Left hindlimb (tissue), 1 donor: ENCODE measurements around the gene PDE6C.

ENCODE experiments used
- DNase-seq: peaks from one replicate; pipeline ENCODE4 v3.0.0-alpha.2; 2018

Gene PDE6C

DNA sequence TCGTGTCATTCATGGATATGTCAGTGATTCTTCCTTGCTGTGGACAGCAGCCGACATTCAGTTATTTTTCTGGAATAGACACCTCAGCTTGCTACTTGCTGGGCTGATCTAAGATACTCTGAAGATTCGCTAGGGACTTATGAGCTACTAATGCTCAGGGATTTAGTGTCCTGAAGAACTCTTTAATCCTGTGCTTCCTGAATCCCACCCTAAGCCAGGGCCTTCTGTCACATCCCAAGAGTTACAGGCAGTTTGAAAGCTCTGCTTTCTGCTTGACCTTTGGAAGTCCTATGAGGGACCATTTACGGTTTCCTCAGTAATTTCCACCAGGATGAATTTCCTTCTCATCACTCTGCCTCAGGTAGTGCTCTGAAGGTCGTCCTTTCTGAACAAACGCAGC, at the start of gene PDE6C:
Gene PDE6C, plus strand, starts transcription at position 227 of the 400 bp plus-strand sequence. CDS start 189 bp downstream, outside the sequence.
- DNase-seq: no peak

DNA sequence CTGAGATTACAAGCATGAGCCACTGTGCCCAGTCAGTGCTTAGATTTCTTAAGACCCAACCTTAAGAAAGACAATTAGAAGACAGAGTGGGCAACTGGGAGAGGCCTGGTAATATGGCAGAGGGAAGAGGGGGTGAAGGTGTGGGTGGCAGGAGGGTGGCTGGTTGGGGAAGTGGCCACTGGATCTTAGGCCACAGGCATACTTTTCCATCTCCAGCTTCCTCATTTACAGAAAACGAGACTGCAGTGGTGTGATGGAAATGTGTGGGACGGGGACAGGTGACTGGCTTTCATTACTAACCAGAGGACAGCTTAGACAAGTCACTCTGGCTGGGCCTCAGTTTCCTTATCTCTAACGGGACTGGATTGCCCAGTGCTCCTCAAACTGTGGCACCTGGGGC, 46.9 kb upstream of the PDE6C start:
- DNase-seq: no peak

DNA sequence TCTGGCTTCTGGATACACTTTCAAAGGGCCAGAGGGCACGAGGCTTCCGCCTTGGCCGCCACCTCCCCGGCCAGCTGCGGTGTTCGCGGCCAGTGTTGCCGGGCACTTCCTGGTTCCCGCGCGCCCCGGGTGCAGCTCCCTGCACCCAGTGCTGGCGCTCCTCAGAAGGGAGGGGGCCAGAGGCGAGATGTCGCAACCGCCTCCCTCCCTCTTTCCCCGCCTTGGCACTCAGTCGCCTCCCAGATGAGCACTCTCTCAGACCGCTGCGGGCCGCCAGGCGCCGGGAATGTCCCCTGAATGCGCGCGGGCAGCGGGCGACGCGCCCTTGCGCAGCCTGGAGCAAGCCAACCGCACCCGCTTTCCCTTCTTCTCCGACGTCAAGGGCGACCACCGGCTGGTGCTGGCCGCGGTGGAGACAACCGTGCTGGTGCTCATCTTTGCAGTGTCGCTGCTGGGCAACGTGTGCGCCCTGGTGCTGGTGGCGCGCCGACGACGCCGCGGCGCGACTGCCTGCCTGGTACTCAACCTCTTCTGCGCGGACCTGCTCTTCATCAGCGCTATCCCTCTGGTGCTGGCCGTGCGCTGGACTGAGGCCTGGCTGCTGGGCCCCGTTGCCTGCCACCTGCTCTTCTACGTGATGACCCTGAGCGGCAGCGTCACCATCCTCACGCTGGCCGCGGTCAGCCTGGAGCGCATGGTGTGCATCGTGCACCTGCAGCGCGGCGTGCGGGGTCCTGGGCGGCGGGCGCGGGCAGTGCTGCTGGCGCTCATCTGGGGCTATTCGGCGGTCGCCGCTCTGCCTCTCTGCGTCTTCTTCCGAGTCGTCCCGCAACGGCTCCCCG, 45.7 kb upstream of the PDE6C start, which contains the start of gene FFAR4:
Gene FFAR4, plus strand, starts transcription at position 231 of the 842 bp plus-strand sequence. Its CDS starts 56 bp downstream, at position 287.
- no peak for DNase-seq

DNA sequence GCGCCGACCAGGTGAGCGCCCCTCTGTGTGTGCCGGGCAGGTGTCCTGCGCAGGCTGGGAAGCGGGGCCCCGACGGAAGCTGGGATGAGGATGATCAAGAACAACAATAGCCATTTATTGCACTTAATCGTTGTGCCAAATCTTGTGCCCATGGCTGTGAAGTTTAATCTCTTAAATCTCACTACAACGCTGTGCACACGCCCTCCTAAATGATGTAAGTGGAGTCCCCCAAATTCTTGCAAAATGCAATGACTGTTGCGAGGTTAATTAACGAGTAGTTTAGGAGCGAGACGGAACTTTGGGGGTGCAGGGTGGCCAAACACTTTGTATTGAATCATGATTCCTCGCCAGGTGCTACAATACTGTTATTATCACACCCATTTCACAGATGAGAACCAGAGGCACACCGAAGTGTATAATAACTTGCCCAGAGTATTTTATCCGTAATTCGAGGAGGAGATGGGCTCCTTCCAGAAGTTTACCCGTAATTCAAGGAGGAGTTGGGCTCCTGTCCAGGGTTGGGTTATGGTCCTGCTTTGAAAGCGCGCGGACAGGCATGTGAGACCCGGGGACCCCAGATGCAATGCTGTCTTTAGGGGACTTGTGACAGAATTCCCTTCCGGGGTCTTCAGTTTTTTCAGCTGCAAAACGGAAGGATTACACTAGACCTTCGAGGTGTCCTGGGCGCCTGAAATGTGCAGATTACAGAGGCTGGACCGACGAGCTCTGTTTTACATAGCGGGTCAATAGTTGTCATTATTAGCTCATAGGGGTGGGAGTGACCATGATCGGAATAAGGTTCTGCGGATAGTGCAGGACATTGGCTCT, 44.8 kb upstream of the PDE6C start:
- no peak for DNase-seq

DNA sequence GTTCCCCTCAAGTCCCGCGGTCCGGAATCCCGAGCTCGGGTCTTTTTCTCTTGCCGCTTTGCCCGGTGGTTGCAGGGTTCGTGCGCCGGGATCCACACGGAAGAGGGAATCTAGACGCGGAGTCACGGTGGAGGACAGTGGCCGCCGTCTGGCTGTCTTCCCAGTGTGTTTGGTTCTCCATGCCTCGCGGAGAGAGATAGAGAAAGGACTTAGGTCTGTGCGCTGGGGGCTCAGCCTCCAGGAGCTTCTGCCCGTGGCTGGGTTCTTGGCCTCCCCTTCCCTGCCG, 44.3 kb upstream of the PDE6C start:
- no peak for DNase-seq

DNA sequence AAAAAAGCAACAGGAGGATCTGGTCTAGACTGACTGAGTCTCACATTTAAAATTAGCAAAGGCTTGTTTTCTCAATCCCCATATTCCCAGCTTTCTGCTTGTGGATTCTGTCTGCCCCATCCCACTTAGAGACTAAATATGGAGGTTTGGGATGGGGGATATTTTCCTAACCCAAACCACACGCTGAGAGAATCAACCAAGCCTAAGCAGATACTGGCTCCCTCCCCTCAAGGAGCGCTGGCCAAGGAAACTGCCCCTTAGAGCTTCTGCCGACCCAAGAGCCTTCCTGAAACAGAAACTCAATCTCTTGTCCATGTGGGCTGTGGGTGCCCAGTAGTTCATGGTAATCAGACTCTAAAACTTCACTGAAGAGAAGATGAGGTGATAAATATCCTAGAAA, 42.0 kb upstream of the PDE6C start:
- no peak for DNase-seq

DNA sequence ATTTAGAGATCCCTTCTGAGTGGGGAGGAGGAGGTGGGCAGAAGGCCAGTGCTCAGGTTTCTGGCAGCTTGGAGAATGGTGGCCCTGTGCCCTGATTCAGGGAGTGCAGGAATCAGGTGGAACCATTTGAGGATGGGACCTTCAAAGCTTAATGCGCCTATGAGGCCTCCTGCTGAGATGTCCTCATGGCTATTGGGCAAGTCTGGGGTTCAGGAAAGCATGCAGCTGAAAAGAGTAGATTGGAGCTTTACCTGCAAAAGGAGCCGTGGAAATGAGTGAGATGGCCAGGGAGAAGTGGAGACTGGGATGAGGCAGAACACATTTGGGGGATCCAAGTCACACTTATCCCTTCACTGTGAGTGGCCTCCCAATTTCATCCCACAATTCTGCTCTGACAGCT, 39.7 kb upstream of the PDE6C start:
- no peak for DNase-seq

DNA sequence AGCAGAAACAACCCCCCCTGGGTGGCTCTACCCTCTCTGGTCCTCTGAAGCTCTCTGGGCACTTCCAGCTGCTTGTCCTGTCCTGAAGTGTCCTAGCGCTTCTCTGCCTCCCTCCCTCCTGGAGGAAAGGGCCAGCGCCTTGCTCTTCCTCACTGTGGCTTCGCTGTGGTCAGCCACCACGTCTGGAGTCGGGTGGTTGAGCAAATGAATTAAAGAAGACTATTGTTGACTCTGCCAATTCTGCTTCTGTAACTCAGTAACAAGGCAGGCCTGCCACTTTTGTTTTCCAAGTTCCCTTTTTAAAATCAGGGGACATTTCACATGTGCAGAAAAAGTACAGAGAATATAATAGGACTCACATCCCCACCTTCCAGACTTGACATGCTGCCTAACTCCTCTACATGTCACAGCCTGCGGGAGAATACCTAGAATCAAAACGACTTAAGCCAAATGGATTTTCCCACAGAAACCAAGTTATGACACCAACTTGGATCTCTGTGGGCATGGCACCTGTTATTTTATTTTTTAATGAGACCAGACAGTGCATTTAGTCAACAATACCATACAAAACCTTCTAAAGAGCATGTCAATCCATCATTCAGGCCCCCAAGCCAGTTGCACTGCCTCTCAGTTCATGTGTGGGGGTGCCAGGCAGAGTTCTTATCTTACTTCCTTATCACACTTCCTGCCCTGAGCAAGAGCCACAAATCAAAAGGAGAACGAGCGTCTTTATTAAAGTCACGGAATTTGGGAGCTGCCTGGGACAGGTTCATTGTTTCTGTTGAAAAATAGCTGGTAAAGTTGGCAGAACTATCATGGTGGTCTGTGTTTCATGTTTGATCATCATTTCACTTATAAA, 39.1 kb upstream of the PDE6C start:
- DNase-seq: no peak

DNA sequence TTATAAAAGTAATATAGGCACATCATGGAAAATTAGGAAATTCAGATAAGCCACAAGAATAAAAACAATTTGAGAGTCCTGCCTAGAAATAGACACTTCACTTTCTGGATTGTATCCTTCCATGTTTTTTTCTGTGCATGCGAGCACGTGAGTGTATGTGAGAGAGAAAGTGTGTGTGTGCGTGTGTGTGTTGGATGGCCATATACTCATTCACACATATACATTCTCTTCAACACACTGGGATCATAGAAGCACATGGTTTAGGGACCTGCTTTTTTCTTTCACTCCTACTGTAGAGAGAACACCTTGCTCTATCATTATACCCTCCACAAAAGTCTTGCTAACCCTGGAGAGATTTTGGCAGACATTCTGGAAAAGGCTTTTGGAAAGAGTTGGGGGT, 38.4 kb upstream of the PDE6C start:
- no peak for DNase-seq

DNA sequence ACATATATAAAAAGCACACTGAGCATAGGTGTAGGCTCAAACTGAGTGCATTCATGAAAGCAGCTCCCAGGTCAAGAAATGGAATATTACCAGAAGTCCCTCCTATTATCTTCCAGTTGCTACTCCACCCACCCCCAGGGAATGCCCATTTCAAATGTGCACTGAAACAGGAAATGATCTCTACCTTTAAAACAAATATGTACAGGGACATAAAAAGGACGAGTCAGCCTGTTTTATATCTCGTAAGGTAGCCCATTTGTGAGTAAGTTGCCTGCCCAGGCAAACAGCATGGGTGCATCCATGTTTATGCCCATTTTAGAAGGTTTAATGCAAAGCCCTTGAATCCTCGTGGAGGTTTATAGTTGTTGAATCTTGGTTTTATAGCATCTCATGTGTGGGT, 35.4 kb upstream of the PDE6C start:
- DNase-seq: no peak

DNA sequence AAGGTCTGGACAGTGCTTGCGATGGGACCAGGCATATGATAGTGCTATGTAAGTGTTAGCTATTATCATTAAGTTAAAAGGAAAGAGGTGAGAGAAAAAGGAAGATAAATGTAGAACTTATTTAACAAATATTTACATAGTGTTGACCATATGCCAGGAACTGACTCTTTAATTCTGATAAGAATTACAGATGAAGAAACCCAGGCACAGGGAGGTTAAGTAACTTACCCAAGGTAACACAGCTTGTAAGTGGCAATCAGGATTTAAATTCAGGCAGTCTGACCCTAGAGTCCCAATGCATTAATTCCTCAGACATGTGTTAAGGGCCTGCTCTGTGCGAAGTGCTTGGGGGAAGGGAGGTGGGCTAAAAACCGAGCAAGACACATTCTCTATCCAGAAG, 34.8 kb upstream of the PDE6C start:
- DNase-seq: no peak

DNA sequence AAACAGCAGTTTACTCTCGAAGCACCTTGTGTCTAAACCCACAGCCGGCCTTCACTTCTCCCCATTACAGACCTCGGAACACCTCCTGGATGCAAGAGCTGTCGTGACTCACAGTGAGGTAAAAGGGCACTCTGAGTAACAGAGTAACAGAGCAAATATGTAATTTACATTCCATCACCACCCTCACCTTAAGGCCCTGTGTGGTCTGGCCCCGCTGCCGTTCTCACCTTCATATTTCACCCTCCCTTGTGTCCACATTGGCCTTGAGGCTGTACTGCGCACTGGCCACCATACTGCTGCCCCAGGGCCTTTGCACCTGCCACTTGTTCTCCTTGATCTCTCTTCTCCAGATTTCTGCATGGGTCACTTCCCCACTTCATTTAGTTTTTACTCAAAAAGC, 33.2 kb upstream of the PDE6C start:
- no peak for DNase-seq

DNA sequence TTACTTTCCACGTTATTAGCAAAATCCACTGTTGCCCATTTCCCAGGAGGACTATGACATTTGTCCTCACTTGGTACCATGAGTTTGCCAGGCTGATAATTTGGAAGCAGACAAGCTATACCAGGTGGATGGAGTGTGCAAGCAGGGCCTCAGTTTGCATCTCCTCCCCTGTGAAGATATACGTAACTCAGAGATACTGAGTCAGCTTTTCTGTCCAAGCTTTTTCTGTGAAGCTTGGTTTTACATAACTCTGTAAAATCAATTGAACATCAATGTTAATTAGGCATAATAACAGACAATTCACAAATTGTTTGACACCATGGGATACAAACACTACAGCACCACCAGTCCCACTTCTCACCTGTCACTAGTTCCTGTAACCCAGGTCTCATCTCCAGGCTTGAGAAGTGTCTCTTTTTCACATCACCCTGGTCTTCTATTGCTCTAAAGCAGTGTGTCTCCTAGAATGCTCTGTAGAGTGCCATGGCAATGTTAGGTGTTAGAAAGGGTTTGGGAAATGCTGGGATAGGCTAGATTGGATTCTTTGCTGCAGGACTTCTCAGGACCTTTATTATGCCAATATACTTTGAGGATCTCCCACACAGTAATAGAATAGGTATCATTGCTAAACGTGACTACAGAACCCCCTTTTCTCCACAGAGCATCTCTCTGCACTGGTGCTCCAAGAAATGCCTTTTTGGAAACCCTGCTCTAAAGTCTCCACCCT, 32.2 kb upstream of the PDE6C start:
- no peak for DNase-seq

DNA sequence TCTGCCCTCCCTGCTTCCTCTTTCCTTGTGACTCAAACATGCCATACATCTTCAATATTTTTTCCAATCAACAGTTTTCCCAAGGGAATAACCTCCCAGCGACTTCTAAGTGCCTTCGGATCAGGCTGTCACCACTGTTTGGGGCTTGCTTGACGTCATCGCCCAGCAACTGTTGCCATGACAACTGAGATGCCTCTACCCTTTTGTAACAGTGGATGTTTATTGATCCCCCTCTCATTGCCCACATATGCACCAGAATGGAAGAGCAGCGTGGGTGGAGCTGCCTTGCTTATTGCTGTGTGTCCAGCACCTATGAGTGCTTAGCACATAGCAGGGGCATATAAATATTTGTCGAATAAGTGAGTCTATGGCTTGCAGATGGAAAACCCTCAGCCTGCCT, 31.5 kb upstream of the PDE6C start:
- no peak for DNase-seq

DNA sequence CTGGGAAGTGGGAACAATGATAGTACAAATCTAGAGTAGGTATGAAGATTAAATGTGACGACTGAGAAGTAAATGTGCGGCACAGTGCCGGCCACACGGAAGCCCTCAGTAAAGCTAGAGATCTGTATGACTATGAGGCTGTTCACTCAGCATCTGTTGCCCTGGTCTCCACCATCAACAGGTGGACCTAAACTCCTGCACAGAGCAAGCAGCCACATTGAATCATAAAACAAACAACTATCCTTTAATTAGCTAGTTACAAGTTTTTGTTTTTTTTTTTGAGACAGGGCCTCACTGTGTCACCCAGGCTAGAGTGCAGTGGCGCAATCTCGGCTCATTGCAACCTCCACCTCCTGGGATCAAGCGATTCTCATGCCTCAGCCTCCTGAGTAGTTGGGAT, 27.9 kb upstream of the PDE6C start:
- DNase-seq: no peak

DNA sequence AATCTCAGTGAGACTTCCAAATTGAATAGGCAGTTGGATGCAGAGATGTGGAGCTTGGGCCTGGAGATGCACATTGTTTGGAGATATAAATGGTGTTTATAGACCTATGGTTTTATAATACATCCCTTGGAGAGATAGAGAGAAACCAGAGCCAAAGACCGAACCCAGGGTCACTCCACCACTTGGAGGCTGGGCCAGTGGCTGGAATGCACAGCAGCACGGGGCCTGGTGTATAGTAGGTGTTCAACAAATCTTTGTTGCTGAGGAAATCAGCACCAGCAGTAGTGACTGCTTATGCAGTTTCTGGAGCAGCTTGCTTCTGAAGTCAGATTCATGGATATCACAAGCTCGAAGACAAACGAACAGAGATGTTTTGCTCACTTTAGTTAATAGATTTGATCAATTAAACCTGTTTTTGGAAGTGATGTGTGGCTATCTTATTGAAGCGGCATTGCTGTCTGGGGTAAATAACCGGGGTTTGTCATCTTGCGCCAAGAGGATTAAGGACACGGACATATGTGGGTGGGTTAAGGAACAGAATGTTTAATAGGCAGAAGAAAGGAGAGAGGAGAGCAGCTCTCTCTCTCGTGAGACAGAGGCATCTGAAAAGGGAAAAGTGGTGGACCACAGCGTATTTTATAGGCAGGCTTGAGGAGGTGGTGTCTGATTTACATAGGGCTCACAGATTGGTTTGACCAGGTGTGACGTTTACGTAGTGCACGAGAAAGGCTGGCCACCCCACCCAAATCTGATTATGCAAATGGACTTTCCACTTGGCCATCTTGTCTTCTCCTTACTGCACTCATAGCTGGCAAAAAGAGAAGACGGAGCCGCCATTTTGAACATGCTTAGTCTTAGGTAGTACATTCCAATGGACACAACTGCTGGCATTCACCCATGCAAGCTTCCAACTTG, 22.4 kb upstream of the PDE6C start:
- DNase-seq: no peak

DNA sequence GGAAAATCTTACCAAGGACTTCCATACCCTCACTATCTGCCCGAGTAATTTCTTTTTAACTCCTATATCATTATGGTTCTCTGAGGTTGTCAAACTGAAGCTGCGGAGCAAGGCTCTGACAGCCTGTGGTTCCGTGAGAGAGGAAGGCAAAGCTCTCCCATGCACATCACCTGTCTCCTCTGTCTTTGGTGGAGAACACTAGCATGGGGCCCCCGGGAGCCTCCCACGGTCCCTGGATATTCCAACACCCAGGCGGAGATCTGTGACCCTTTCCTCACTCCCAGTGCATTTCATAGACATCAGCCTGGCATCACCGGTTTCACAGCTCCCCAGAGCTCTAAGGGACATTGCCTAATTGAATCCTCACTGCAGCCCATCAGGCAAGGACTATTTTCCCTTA, 21.7 kb upstream of the PDE6C start:
- DNase-seq: no peak

DNA sequence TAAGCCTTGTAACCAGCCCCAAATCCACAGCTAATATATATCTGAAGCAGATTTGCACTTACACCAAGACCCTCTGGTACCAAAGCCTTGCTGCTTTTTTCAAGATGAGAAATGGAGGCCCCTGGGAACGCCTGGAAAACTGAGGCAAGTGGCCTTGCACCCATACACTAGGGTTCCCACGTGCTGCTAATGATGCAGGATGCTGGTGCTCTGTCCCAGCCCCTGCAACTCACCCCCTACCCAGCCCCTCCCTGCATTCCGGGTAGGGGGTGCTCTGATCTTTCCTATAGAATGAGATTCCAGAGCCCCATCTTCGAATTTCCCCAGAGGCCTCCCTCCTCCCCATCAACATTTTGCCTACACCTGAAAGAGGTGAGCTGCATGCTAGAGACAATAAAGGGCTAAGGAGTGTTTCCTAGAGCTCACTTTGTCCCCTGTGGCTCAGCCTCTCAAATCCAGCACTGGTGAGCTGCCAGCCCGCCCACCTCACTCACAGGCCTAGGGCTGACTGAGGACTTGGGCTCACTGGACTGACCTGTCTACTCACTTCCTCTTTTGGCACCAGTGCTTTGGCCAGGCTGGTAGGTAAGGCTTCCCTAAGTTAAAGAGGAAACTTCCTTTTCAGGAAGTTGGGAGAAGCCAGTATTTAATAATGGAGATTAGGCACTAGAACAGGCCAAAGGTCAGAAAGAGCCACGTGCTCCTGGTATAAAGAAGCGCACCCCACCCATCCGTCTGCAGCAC, 21.1 kb upstream of the PDE6C start:
- no peak for DNase-seq

DNA sequence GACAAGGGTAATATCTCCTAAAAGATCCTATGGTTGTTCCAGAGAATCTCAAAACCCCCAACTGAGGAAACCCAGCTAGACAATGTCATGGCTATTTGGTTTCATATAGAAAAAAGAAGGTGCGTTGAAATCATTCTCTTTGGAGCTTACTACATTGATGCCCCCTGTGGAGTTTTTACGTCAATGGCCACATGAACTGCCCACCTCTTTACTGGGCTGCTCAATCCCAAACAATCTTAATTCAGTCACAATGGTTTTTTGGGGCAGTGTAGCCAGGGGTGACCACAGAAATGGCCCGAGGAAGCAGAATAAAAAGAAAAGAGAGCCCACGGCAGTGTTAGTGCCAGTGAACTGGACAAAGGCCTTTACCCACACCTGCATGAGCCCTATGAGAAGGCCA, 19.1 kb upstream of the PDE6C start:
- no peak for DNase-seq

DNA sequence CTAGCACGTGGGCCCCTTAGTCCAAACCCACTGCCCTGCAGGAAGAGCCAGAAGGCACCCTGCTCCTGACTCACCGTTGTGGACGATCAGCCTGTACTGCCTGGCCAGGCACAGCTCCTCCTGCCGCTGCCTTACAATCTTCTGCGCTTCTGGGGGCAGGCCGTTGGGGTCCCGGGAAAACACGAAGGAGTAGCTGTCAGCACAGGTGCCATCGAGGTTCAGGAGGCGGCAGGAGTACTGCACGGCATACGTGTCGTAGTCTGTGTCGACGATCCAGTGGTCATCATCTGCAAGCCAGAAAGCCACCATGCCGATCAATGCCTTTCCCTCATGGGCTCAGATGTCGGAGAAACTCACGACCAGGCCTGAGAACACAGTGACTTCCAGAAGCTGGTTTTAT, 18.6 kb upstream of the PDE6C start:
- no peak for DNase-seq

DNA sequence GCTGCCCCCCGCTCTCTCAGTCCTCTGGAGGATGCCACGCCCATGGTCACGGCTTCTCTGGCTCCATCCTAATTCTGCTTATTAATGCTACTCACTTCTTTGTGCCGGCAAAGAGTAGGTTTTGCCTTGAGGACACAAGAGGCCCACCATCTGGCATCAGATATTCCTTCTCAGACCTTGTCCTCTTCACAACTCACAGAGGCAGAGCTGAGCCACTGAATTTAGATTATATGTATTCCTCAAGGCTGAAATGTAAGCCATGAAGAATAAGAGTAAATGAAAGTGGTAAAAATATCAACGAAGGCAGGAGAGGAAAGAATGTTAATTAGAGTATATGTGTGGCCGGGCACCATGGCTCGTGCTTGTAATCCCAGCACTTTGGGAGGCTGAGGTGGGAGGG, 17.8 kb upstream of the PDE6C start:
- DNase-seq: no peak
